HG02938 (cell line): ENCODE results near the gene FKBP3.

ENCODE experiments used
- ATAC-seq: cut with Tn5 transposase; IDR thresholded peaks from one replicate; pipeline ENCODE4 v1.9.1; 2021; ENCODE audit warnings: mild to moderate bottlenecking, moderate library complexity; ENCODE audit not compliant: unreplicated experiment

The FKBP3 gene

DNA sequence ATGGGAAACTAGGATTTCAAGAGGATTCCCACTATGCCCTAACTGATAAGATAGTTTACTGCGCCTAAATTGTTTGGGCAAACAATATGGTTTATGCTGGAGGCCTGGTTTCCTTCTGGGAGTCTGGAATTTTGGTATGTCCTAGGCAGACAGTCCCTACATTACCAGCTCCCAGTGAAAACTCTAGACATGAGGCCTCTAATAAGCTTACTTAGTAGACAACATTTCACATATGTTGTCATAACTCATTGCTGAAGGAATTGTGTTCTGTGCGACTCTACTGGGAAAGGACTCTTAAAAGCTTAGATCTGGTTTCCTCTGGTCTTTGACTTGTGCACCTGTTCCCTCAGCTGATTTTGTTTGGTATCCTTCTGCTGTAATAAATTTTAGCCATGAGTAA is 68.3 kb downstream of the FKBP3 start:
- ATAC-seq: no peak
